22Rv1 (cell line): ENCODE results near the gene PLEKHM3.

Experiments
- CTCF ChIP-seq: fragments of 450-650 bp; IDR thresholded peaks from 2 replicates; pipeline ENCODE4 v1.5.1; 2017; ENCODE audit warnings: mild to moderate bottlenecking
- ZFX ChIP-seq: fragments of 450-650 bp; IDR thresholded peaks from 2 replicates; pipeline ENCODE4 v1.6.1; 2017; ENCODE audit warnings: antibody characterized with exemption, borderline replicate concordance

- TF ChIP-seq CTCF (no peak), ZFX (no peak)
Measured at GRCh38 chr2:207825045-207825954, 200.0 kb downstream of the PLEKHM3 start.
